Tibial artery (tissue), 4 donors: ENCODE results near the gene ZNF276.
"Not testable (repeated sequence)": the region's sequence is repeated elsewhere in the genome, so short reads cannot be mapped to it uniquely, and the experiment has no call there.

Experiments used
- DNase-seq, 2 donors: peaks; one replicate each; pipeline ENCODE4 v3.0.0-alpha.2; 2019
- H3K27ac ChIP-seq, 2 donors: fragments of 200-600 bp; sonication (generic) in 1 of 2; 1 replicate in 1 of 2; 2 replicates in 1 of 2; pipeline ENCODE4 v1.5.1; 2018 to 2019; ENCODE audit warnings: mild to moderate bottlenecking in 1 of 2
- H3K27me3 ChIP-seq, 2 donors: fragments of 200-600 bp; sonication (generic) in 1 of 2; one replicate each; pipeline versions ENCODE4 v1.5.1 to v1.6.0; 2016 to 2019
- H3K36me3 ChIP-seq, 3 donors: fragments of 200-600 bp; sonication (generic) in 2 of 3; one replicate each; pipeline ENCODE4 v1.5.1; 2016 to 2019; ENCODE audit warnings: mild to moderate bottlenecking in 2 of 3
- H3K4me1 ChIP-seq, 4 donors: fragments of 200-600 bp; sonication (generic) in 2 of 4; 1 replicate in 3 of 4; 2 replicates in 1 of 4; pipeline ENCODE4 v1.5.1; 2016 to 2019
- H3K4me3 ChIP-seq, 2 donors: fragments of 200-600 bp; sonication (generic) in 1 of 2; 1 replicate in 1 of 2; 2 replicates in 1 of 2; pipeline ENCODE4 v1.5.1; 2018 to 2019; ENCODE audit warnings: mild to moderate bottlenecking in 2 of 2
- H3K9me3 ChIP-seq, 3 donors: fragments of 200-600 bp; sonication (generic) in 1 of 3; one replicate each; pipeline ENCODE4 v1.5.1; 2016 to 2019
- intact Hi-C: fragments of 100-400 bp; cut with DNase I; formaldehyde crosslinking; loops from one replicate; pipeline ENCODE4 v1.15.0; 2023; ENCODE audit warnings: low total_unique reads
- TF ChIP-seq, protein P1 (sequence below), 2 experiments: fragments of 200-600 bp in 1 of 2; fragments of 450-650 bp in 1 of 2; IDR thresholded peaks; one replicate each; pipeline ENCODE4 v1.5.1; 2017 to 2019; ENCODE audit warnings: antibody characterized with exemption in 2 of 2, mild to moderate bottlenecking in 1 of 2, moderate library complexity in 1 of 2

ZNF276 gene

DNA sequence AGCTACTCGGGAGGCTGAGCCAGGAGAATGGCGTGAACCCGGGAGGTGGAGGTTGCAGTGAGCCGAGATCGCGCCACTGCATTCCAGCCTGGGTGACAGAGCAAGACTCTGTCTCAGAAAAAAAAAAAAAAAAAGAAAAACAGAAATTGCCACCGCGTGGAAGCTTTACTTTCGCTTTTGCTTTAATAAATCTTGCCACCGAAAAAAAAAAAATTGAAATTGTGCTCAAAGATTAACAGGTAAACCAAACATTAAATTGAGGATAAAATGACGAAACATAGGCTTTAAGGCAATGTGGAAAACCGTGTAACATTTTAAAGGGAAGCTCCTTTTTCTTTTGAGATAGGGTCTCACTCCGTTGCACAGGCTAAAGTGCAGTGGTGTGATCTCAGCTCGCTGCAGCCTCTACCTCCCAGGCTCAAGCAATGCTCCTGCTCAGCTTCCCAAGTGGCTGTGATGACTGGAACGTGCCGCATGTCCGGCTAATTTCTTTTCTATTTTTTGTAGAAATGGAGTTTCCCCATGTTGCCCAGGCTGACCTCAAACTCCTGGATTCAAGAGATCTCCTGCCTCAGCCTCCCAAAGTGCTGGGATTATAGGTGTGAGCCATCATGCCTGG is 40.1 kb downstream of the ZNF276 start:
- TF ChIP-seq, protein P1, sequence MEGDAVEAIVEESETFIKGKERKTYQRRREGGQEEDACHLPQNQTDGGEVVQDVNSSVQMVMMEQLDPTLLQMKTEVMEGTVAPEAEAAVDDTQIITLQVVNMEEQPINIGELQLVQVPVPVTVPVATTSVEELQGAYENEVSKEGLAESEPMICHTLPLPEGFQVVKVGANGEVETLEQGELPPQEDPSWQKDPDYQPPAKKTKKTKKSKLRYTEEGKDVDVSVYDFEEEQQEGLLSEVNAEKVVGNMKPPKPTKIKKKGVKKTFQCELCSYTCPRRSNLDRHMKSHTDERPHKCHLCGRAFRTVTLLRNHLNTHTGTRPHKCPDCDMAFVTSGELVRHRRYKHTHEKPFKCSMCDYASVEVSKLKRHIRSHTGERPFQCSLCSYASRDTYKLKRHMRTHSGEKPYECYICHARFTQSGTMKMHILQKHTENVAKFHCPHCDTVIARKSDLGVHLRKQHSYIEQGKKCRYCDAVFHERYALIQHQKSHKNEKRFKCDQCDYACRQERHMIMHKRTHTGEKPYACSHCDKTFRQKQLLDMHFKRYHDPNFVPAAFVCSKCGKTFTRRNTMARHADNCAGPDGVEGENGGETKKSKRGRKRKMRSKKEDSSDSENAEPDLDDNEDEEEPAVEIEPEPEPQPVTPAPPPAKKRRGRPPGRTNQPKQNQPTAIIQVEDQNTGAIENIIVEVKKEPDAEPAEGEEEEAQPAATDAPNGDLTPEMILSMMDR (IDR thresholded peaks at IDR 0.05) = no peak
- intact Hi-C loops = no loop called here
- Histone ChIP-seq H3K36me3 (no peaks in the 10 kb centered on the region), H3K4me3 (no peak overlapping the region), H3K4me1 (no peaks in the 10 kb centered on the region), H3K9me3 (no peaks in the 10 kb centered on the region), H3K27ac (no peak overlapping the region), H3K27me3 (no peaks in the 10 kb centered on the region)
- DNase-seq = no peak

DNA sequence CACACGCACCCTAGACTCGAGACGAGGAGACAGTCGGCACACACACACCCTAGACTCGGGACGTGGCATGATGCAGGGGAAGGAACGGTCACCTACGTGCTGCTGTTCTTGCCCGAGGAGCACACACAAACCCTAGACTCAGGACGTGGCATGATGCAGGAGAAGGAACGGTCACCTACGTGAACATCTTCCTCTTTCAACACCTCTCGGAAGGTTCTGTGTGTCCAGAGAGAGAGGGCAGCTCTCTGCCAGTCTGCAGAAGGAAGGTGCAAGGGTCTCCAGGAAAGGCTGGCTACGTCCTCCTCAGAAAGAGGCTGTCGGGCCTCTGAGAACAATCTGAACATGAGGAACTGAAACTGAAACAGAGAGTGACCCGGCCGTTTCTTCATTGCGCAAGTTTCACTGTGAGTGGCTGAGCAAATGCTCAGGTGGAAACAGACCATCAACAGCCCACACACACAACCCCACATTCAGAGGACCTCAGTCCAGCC is 43.4 kb downstream of the ZNF276 start:
- peak overlapping the region in 1 of 2 donors; percentile 12 for H3K4me3 ChIP-seq
- no peak overlapping the region for H3K27ac ChIP-seq
- DNase-seq = peak; percentile 55 to 76
- H3K9me3 ChIP-seq = no peaks in the 10 kb centered on the region
- no peaks in the 10 kb centered on the region for H3K4me1 ChIP-seq
- no peaks in the 10 kb centered on the region for H3K27me3 ChIP-seq
- intact Hi-C loops = no loop called here
- peaks cover 0 to 3% (median 0%) of the 10 kb centered on the region in 3 donors for H3K36me3 ChIP-seq
- TF ChIP-seq, protein P1 (IDR thresholded peaks at IDR 0.05) = no peak

DNA sequence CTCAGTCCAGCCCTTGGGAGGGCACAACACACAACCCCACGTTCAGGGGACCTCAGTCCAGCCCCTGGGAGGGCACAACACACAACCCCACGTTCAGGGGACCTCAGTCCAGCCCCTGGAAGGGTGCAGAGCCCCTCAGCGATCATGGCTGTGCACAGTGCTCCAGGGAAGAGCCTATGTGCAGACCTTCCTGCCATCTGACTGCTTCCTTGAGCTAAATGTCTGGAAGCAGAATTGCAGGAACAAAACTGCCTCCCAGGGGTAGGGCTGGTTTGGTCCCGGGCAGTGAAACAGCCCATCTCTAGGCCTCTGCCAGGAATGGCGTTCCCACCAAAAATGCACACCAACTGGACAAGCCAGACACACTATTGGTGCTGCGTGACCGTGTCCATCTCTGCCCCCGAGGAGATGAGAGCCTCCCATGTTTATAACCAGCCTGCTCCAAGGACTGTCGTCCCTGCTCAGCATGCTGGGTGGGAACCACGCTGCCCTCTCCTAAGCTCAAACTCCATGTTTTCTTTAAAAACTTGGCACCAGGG is 44.0 kb downstream of the ZNF276 start:
- Histone ChIP-seq H3K9me3 (no peaks in the 10 kb centered on the region), H3K4me3 (no peak overlapping the region), H3K4me1 (no peaks in the 10 kb centered on the region), H3K27ac (no peak overlapping the region), H3K36me3 (peaks cover 0 to 9% (median 0%) of the 10 kb centered on the region in 3 donors), H3K27me3 (no peaks in the 10 kb centered on the region)
- TF ChIP-seq, protein P1 (IDR thresholded peaks at IDR 0.05) = no peak
- intact Hi-C loops = no loop called here
- no peak for DNase-seq

DNA sequence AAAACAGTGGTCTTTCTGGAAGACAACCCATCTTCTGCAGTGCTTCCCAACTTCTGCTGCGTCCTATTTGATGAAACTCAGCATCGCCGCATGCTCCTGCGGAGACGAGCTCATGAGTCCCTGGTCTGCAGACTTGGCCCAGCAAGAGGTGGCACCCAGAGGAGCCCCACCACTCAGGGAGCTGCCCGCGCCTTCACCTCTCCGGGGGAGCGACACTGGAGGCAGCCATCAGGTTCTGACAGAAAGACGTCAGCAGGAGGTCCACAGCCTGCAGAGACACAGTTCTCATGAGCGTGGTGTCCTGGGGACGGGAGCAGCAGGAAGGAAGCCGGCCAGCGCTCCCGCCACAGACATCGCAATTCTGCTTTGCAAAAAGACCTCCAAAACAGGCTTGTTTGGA is 49.0 kb downstream of the ZNF276 start:
- DNase-seq = no peak
- Histone ChIP-seq H3K27ac (no peak overlapping the region), H3K4me3 (no peak overlapping the region), H3K36me3 (peaks cover 0 to 13% (median 0%) of the 10 kb centered on the region in 3 donors), H3K27me3 (no peaks in the 10 kb centered on the region), H3K4me1 (no peaks in the 10 kb centered on the region), H3K9me3 (no peaks in the 10 kb centered on the region)
- intact Hi-C loops = no loop called here
- TF ChIP-seq, protein P1 (IDR thresholded peaks at IDR 0.05) = no peak

DNA sequence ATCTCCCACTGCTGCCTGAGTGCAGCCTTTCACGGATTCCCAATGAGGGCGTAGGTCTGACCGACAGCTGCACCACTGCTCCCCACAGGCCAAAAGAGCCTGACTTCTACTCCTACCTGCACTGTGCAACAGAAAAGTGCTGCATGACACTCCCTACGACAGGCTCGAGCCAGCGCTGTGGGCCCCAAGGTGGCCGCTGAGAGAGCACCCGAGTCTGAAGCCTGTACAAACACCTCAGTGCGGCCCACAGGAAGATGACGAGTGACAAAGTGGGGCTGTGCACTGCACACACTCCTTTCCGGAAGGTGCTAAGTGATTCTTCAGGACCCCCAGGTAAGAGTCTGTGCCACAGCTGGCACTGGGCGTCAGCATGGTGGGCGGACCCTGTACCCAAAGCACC is 53.9 kb downstream of the ZNF276 start:
- H3K9me3 ChIP-seq = no peaks in the 10 kb centered on the region
- no peak overlapping the region for H3K4me3 ChIP-seq
- H3K27ac ChIP-seq = no peak overlapping the region
- no peaks in the 10 kb centered on the region for H3K27me3 ChIP-seq
- DNase-seq = no peak
- intact Hi-C loops = no loop called here
- no peaks in the 10 kb centered on the region for H3K4me1 ChIP-seq
- TF ChIP-seq, protein P1 (IDR thresholded peaks at IDR 0.05) = no peak
- peaks cover 0 to 5% (median 0%) of the 10 kb centered on the region in 3 donors for H3K36me3 ChIP-seq

DNA sequence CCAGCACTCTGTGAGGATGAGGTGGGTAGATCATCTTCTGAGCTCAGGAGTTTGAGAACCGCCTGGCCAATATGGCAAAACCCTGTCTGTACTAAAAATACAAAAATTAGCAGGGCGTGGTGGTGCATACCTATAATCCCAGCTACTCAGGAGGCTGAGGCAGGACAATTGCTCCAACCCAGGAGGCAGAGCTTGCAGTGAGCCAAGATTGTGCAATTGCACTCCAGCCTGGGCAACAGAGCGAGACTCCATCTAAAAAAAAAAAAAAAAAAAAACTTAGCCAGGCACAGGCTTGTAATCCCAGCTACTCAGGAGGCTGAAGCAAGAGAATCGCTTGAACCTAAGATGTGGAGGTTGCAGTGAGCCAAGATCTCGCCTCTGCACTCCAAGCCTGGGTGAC is 56.9 kb downstream of the ZNF276 start:
- H3K4me3 ChIP-seq, intact Hi-C loops, H3K27ac ChIP-seq, H3K27me3 ChIP-seq, DNase-seq, H3K4me1 ChIP-seq, H3K36me3 ChIP-seq, H3K9me3 ChIP-seq: not testable (repeated sequence)
